Ammon's horn (tissue), 1 donor: ENCODE measurements around the gene COL11A2.
"Not testable (repeated sequence)": the region's sequence is repeated elsewhere in the genome, so short reads cannot be mapped to it uniquely, and the experiment has no call there.

Experiments
- DNase-seq: peaks from one replicate; pipeline ENCODE4 v3.0.0-alpha.2; 2016; ENCODE audit warnings: low spot score

COL11A2 gene

GRCh38 chr6:33156561-33156960, 35.7 kb downstream of the COL11A2 start:
- no peak for DNase-seq

DNA sequence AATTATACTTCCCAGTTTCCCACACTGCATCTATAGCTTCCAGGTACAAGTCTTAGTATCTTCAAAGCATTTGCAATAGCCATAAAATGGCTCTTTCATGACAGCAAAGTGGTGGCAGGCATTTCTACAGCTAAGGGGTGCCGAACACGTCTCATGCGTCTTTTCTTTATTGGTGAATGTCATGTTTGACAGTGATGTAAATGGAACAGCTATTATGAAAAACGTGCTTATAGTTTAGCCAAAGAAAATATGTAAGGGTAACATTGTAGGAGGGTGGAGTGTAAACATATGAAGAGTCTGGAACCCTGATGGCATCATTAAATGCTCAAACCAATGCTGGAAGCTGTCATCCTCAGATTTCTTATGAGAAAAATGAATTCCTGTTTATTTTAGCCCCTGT, 37.9 kb downstream of the COL11A2 start:
- DNase-seq: no peak

DNA sequence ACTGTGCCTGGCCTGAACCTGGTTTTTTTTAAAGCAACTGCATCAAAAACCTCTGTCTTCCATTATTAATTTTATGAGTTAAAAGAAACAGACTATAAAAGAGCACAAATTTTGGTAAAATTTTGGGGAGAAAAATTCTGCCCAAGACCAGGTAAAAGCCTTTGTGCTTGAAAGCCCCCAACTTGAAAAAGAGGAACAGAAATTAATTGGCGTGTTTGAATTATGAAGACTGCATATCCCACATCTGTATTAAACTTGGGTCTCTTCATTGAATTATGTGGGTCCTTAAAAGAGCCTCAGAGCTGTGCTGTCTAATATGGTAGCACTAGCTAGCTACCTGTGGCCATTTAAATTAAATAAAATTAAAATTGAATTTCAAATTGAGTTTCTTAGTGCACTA, 41.2 kb downstream of the COL11A2 start:
- no peak for DNase-seq

DNA sequence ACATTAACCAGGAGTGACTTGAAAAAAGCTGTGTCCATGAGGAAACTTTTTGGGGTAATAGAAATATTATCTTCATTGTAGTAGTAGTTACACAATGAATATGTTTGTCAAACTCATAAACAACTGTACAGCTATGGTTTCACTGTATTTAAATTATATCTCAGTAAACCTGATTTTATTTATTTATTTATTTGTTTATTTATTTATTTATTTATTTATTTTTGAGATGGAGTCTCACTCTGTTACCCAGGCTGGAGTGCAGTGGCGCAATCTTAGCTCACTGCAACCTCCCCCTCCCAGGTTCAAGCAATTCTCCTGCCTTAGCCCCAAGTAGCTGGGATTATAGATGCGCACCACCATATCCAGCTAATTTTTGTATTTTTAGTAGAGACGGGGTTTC, 41.7 kb downstream of the COL11A2 start:
- not testable (repeated sequence) for DNase-seq

GRCh38 chr6:33147807-33148666, 44.2 kb downstream of the COL11A2 start:
- peak; percentile 76 for DNase-seq

GRCh38 chr6:33144373-33144772, 47.9 kb downstream of the COL11A2 start:
- peak; percentile 51 for DNase-seq

DNA sequence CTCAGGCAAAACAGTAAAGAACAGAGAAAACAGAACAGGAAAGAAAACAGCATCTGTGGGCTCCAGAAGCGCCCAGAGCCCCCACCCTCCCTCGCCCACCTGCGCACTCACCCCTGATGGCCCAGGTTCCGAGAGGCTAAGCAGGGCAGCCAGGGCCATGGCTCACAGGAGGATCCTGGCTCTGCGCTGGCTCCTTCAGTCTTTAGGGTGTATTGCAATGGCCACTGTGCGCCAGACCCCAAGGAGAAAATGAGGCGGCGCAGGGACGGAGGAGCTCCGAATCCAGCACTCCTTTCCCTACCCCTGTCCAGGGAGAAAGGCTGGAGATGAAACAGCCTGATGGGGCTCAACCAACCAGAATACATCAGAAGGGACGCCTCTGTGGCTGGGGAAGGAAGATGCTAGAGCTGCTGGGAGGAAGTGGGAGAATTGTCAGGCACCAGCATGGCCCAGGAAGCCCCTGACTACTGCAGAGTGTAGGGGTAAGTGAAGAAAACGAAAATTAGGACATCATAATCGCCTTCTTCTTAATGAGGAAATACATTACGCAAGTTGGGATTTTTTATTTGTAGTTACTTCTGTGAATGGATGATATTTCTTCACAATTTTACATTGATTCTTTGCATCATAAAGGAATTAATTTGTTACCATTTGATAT, 49.0 kb downstream of the COL11A2 start:
- no peak for DNase-seq

GRCh38 chr6:33142501-33143070, 49.7 kb downstream of the COL11A2 start:
- DNase-seq: no peak

DNA sequence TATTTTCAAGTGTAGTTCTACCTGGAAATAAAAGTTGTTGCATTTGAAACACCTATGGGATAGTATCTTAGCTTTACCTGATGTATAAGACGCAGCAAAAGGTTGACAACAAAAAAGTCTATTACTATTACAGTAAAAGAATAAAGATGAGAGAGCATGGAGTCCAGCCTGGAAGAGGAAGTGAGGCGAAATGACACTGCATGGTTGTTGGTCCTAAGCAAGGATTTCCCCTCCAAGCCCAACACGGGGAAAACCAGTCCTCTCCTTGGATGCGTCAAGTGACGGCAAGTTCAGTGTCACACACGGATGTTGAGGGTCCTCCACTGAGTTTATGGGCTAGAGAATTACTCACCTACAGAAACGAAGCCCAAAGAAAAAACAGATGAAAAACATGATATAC, 51.7 kb downstream of the COL11A2 start:
- no peak for DNase-seq

- DNase-seq: no peak
Measured at GRCh38 chr6:33139596-33140206, 52.6 kb downstream of the COL11A2 start.

GRCh38 chr6:33136310-33136900, 55.9 kb downstream of the COL11A2 start:
- DNase-seq: no peak

- DNase-seq: no peak
Measured at GRCh38 chr6:33132081-33132524, 60.2 kb downstream of the COL11A2 start.

DNA sequence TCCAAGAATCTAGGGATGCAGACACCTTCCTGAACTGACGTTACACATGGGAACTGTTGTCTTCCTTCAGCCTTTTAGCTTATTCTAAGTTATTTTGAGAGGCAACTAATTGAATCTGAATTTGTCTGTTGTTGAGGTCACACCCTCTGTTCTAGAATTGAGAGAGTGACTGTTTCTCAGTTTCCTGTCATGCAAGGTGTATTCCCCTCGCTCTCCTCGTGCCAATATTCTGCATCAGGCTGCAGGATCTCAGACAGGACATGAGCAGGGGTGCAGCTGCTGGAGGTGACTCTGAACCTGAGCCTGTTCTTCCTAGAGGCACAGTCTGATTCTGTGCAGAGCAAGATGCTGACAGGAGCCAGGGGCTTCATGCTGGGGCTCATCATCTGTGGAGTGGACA, 63.9 kb downstream of the COL11A2 start:
- DNase-seq: no peak

GRCh38 chr6:33126101-33126714, 66.1 kb downstream of the COL11A2 start:
- DNase-seq: peak; percentile 45

GRCh38 chr6:33124947-33125346, 67.3 kb downstream of the COL11A2 start:
- no peak for DNase-seq

DNA sequence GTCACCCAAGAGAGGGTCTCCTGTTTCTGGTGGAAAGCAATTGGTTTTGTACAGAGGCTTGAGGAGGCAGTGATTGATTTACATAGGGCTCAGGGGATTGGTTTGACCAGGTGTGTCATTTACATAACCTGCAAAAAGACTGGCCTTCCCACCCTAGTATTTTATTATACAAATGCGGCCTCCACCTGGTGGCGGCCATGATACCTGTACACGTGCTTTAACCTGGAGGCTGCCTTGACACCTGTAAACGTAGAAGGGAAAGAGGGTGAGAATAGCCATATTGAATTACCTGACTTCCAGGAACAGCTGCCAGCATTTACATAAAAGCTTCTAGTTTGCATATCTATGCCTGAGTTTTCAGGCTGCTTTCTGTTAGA, 67.8 kb downstream of the COL11A2 start:
- DNase-seq: no peak

GRCh38 chr6:33123732-33124524, 68.3 kb downstream of the COL11A2 start:
- DNase-seq: peak; percentile 25

- no peak for DNase-seq
Measured at GRCh38 chr6:33123181-33123580, 69.1 kb downstream of the COL11A2 start.

DNA sequence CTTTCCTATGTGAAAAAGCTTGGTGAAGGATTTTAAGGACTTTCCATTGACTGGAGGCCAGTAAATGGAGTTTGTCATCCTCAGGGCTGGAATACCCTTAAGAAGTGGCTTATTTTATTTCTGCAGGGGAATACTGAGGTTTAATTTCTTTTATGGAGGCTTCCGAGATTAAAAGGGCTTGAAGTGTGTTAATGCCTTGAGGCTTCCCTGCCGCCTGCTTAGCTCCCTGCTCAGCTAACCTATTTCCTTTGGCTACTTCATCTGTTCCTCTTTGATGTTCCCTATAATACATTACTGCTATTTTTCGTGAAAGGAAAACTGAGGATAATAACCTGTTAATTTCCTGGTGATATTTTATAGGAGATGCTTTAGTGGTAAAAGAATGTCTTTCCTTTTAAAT, 72.3 kb downstream of the COL11A2 start:
- no peak for DNase-seq

DNA sequence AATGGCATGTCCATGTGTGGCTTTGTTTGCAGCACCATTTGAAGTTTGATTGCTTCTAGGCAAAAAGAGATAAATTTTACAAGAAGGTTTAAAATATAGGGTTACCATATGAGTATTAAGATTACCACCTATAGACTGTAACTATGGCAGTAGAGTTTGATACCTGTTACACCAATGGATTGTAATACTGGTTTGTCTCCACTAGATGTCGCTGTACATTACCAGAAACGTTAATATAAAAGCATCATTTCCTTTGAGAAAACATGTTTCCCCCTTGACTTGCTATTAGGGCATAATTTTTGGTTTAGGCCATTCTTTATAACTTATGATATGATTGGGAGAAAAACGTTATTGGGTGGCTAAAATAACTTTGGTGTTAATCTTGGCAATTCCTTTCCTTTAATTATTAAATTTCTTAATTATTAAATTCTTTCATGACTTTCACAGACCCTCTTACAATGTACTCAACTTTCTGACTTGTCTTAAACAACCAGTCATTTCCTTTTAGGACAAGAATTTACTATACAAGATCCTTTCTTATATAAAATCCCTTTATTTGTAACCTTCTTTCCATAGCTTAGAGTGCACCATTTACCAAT, 73.6 kb downstream of the COL11A2 start:
- DNase-seq: peak; percentile 71
